ENCODE measurements around the gene SNX30. TPM values are rescaled to one million over a fixed set of nuclear protein-coding genes. Genes with fewer than 3 reads are reported as not detected.

The SNX30 gene
- total and polyA plus RNA-seq, 2 donors (not counting 1 experiment from before 2014, with no cell fraction given), result 3.8 to 20.6 TPM

DNA sequence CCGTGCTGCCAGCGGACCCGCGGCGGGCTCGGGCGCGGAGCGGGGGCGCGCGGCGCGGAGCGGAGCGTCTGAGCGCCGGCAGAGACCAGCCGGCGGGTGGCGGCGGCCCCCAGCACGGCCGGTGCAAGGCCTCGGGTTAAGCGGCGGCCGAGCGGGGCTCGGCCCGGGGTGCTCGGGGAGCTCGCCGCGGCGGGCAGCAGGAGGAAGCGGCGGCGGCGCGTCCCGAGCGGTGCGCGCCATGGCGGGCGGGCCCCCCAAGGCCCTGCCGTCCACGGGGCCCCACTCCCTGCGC is 150 bp downstream of the SNX30 start:
- Histone ChIP-seq H3K36me3 (replicated peaks in 1 of 2; ENCODE audit: control extremely low read depth in 1 of 2, control insufficient read depth in 1 of 2, extremely low read depth in 1 of 2, insufficient read depth in 2 of 2, low read length in 1 of 2) (no peaks in the 10 kb centered on the region), H3K27me3 (replicated peaks in 1 of 4; ENCODE audit: control extremely low read depth in 1 of 4, control insufficient read depth in 3 of 4, insufficient read depth in 4 of 4, low read length in 3 of 4) (no peaks in the 10 kb centered on the region), H4K20me1 (ENCODE audit: control insufficient read depth, insufficient read depth, low read length, poor library complexity, severe bottlenecking) (no peaks in the 10 kb centered on the region), H3K4me3 (ENCODE audit: control extremely low read depth in 1 of 5, extremely low read depth in 1 of 5, insufficient read depth in 1 of 5, low read depth in 2 of 5, low read length in 4 of 5) (peak overlapping the region in 4 of 5 experiments; percentile 71 to 90 (median 82)), H3K4me2 (replicated peaks; ENCODE audit: low read depth, low read length, poor library complexity, severe bottlenecking) (peak overlapping the region; percentile 100), H2AFZ (ENCODE audit: insufficient read depth, low read depth, low read length, poor library complexity, severe bottlenecking) (peak overlapping the region; percentile 89), H3K79me2 (ENCODE audit: control insufficient read depth, insufficient read depth, low read length) (peaks cover 41% of the 10 kb centered on the region), H3K27ac (ENCODE audit: low read length in 2 of 2) (peak overlapping the region in 1 of 2 donors; percentile 65), H3K9ac (ENCODE audit: low read length) (peak overlapping the region; percentile 75), H3K9me3 (ENCODE audit: control extremely low read depth in 1 of 3, control insufficient read depth in 2 of 3, insufficient read depth in 1 of 3, low read length in 2 of 3) (no peaks in the 10 kb centered on the region), H3K4me1 (ENCODE audit: control insufficient read depth in 2 of 2, insufficient read depth in 2 of 2, low read length in 2 of 2) (peaks cover 24 to 45% of the 10 kb centered on the region in 2 donors)
- ChIA-PET POLR2A (interaction anchor here (0.6 to 1.7 kb wide), 4 partner anchors 33 to 856 kb away, joined by 3 to 10 read pairs (median 6); partner anchors contain the start of gene INIP), CTCF (interaction anchor here (0.6 to 1.7 kb wide), 3 partner anchors 33 to 424 kb away, joined by 4 to 6 read pairs (median 5); partner anchors contain the start of gene INIP)
- ATAC-seq (ENCODE audit: low read depth) (no peak), DNase-seq (no peak)
- under 1% methylated on average over 50 of the region's 50 CpGs for WGBS (ENCODE audit: insufficient coverage)
- no peak overlapping the region for H3K27ac Mint-ChIP-seq
- H3K4me1 Mint-ChIP-seq, result peaks cover 46% of the 10 kb centered on the region
- H3K4me3 Mint-ChIP-seq, result no peak overlapping the region
- intact Hi-C loops (cut with micrococcal nuclease), result loop anchor here (1.0 to 5.0 kb wide), 5 partner anchors 32 to 417 kb away; partner anchors contain the start of genes INIP, KIAA1958 and PTBP3
- H3K9me3 Mint-ChIP-seq (ENCODE audit: insufficient read depth), result no peaks in the 10 kb centered on the region
- H3K27me3 Mint-ChIP-seq, result no peaks in the 10 kb centered on the region
- TF ChIP-seq, protein P1, sequence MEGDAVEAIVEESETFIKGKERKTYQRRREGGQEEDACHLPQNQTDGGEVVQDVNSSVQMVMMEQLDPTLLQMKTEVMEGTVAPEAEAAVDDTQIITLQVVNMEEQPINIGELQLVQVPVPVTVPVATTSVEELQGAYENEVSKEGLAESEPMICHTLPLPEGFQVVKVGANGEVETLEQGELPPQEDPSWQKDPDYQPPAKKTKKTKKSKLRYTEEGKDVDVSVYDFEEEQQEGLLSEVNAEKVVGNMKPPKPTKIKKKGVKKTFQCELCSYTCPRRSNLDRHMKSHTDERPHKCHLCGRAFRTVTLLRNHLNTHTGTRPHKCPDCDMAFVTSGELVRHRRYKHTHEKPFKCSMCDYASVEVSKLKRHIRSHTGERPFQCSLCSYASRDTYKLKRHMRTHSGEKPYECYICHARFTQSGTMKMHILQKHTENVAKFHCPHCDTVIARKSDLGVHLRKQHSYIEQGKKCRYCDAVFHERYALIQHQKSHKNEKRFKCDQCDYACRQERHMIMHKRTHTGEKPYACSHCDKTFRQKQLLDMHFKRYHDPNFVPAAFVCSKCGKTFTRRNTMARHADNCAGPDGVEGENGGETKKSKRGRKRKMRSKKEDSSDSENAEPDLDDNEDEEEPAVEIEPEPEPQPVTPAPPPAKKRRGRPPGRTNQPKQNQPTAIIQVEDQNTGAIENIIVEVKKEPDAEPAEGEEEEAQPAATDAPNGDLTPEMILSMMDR (IDR thresholded peaks at IDR 0.05), result no peak
- no peak for TF ChIP-seq EZH2 (IDR thresholded peaks at IDR 0.05; ENCODE audit: borderline replicate concordance, insufficient read depth, low read depth, low read length, poor library complexity, severe bottlenecking)

DNA sequence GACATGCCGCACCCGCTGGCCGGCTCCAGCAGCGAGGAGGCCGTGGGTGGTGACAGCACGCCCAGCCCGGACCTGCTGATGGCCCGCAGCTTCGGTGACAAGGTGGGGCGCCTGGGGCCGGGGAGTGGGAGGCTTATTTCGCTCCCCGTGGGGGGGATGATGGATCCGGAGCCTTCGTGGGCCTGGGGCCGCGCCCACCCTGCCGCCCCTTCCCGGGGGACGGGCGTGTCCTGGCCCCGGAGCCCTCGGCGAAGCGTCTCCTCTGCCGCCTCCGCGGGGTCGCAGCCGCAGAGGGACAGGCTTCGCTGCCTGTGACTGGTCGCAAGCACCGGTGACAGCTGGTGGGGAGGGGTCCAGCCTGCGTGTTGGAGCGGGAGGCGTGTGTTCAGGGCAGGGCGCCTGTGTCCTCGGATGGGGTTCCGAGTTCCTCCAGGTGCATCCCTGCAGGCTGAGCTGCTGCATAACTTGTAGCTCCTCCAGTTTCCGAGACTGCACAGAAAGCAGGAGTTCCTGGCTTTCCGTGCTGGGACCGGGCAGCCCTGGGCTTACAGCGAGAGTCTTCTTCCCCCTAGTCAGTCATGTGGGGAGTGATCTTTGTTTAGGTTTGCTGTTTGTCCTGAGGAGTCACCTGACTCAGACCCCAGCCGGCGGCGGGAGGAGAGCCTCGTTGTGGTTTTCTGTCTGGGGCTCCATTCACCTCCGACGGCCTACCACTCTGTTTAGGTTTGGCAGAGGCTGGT is 666 bp downstream of the SNX30 start:
- no peaks in the 10 kb centered on the region for H3K9me3 ChIP-seq (ENCODE audit: control extremely low read depth in 1 of 3, control insufficient read depth in 2 of 3, insufficient read depth in 1 of 3, low read length in 2 of 3)
- ATAC-seq (ENCODE audit: low read depth), result peak; percentile 7
- Mint-ChIP-seq H3K9me3 (ENCODE audit: insufficient read depth) (no peaks in the 10 kb centered on the region), H3K27ac (peak overlapping the region; percentile 67), H3K4me1 (peaks cover 49% of the 10 kb centered on the region), H3K27me3 (no peaks in the 10 kb centered on the region), H3K4me3 (peak overlapping the region; percentile 84)
- CTCF ChIA-PET, result interaction anchor here (0.6 to 1.3 kb wide), 3 partner anchors 34 to 424 kb away, joined by 4 to 6 read pairs (median 4); partner anchors contain the start of gene INIP
- peaks cover 46% of the 10 kb centered on the region for H3K79me2 ChIP-seq (ENCODE audit: control insufficient read depth, insufficient read depth, low read length)
- H3K4me2 ChIP-seq (replicated peaks; ENCODE audit: low read depth, low read length, poor library complexity, severe bottlenecking), result peak overlapping the region; percentile 100
- peak overlapping the region; percentile 75 for H3K9ac ChIP-seq (ENCODE audit: low read length)
- under 1% methylated on average over 48 of the region's 49 CpGs for WGBS (ENCODE audit: insufficient coverage)
- peaks cover 24 to 45% of the 10 kb centered on the region in 2 donors for H3K4me1 ChIP-seq (ENCODE audit: control insufficient read depth in 2 of 2, insufficient read depth in 2 of 2, low read length in 2 of 2)
- no peaks in the 10 kb centered on the region for H4K20me1 ChIP-seq (ENCODE audit: control insufficient read depth, insufficient read depth, low read length, poor library complexity, severe bottlenecking)
- TF ChIP-seq, protein P1 (IDR thresholded peaks at IDR 0.05), result no peak
- TF ChIP-seq EZH2 (IDR thresholded peaks at IDR 0.05; ENCODE audit: borderline replicate concordance, insufficient read depth, low read depth, low read length, poor library complexity, severe bottlenecking), result no peak
- H3K4me3 ChIP-seq (ENCODE audit: control extremely low read depth in 1 of 5, extremely low read depth in 1 of 5, insufficient read depth in 1 of 5, low read depth in 2 of 5, low read length in 4 of 5), result peak overlapping the region; percentile 51 to 90 (median 79)
- POLR2A ChIA-PET, result interaction anchor here (0.6 to 1.7 kb wide), 3 partner anchors 34 to 856 kb away, joined by 3 to 10 read pairs (median 8); partner anchors contain the start of gene INIP
- H3K27ac ChIP-seq (ENCODE audit: low read length in 2 of 2), result peak overlapping the region in 1 of 2 donors; percentile 65
- no peaks in the 10 kb centered on the region for H3K36me3 ChIP-seq (replicated peaks in 1 of 2; ENCODE audit: control extremely low read depth in 1 of 2, control insufficient read depth in 1 of 2, extremely low read depth in 1 of 2, insufficient read depth in 2 of 2, low read length in 1 of 2)
- intact Hi-C loops (cut with micrococcal nuclease), result loop anchor here (5.0 kb wide), 1 partner anchor 56 kb away; no protein-coding TSS in a partner anchor
- no peaks in the 10 kb centered on the region for H3K27me3 ChIP-seq (replicated peaks in 1 of 4; ENCODE audit: control extremely low read depth in 1 of 4, control insufficient read depth in 3 of 4, insufficient read depth in 4 of 4, low read length in 3 of 4)
- DNase-seq, result peak; percentile 61
- H2AFZ ChIP-seq (ENCODE audit: insufficient read depth, low read depth, low read length, poor library complexity, severe bottlenecking), result peak overlapping the region; percentile 89

Measured in B cell (primary cell).